ENCODE measurements around the gene MOCOS.

DNA sequence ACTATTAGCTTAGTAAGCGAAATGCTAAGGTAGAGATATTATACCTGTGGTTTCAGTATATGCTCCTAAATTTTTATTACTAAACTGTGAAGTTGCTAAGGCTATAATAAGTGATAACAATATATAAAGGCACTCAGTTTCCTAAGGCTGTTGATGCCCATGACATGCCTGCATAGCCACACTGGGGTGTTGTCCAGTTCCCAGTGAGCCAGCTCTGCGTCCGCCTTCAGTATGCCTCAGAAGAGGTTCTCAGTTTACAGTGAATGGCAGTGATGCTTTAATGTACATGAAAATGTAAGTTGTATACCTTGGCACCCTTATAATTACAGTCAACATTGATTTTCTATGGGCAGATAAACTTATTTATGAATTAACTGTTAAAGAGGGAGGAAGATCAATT, 117.4 kb downstream of the MOCOS start:
- TF ChIP-seq, protein P1, sequence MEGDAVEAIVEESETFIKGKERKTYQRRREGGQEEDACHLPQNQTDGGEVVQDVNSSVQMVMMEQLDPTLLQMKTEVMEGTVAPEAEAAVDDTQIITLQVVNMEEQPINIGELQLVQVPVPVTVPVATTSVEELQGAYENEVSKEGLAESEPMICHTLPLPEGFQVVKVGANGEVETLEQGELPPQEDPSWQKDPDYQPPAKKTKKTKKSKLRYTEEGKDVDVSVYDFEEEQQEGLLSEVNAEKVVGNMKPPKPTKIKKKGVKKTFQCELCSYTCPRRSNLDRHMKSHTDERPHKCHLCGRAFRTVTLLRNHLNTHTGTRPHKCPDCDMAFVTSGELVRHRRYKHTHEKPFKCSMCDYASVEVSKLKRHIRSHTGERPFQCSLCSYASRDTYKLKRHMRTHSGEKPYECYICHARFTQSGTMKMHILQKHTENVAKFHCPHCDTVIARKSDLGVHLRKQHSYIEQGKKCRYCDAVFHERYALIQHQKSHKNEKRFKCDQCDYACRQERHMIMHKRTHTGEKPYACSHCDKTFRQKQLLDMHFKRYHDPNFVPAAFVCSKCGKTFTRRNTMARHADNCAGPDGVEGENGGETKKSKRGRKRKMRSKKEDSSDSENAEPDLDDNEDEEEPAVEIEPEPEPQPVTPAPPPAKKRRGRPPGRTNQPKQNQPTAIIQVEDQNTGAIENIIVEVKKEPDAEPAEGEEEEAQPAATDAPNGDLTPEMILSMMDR (IDR thresholded peaks at IDR 0.05): no peak
- TF ChIP-seq POLR2AphosphoS5 (IDR thresholded peaks at IDR 0.05; ENCODE audit: insufficient read depth in 1 of 2, low read depth in 1 of 2): no peak
- no peak for TF ChIP-seq POLR2A (IDR thresholded peaks at IDR 0.05)

Data from vagina (tissue), 2 donors.